ENCODE measurements around the gene SHOC1.

- no peak for TF ChIP-seq CTCF (conservative IDR thresholded peaks at IDR 0.05; ENCODE audit: low read depth, low read length)
- no peak for TF ChIP-seq BHLHE40 (IDR thresholded peaks at IDR 0.05; ENCODE audit: low read depth, low read length)
Observed at GRCh38 chr9:111783424-111783823, 11.3 kb downstream of the SHOC1 start.

Data from IMR-90 (cell line).